Measurements from ENCODE around the gene DDX20. TPM values are rescaled to one million over a fixed set of nuclear protein-coding genes. Genes with fewer than 3 reads are reported as not detected.
A peak's percentile ranks its signal among the peaks of the same experiment; 100 is the strongest.

The DDX20 gene
- total RNA-seq, 1 donor from 2014 or later: 10.9 TPM

DNA sequence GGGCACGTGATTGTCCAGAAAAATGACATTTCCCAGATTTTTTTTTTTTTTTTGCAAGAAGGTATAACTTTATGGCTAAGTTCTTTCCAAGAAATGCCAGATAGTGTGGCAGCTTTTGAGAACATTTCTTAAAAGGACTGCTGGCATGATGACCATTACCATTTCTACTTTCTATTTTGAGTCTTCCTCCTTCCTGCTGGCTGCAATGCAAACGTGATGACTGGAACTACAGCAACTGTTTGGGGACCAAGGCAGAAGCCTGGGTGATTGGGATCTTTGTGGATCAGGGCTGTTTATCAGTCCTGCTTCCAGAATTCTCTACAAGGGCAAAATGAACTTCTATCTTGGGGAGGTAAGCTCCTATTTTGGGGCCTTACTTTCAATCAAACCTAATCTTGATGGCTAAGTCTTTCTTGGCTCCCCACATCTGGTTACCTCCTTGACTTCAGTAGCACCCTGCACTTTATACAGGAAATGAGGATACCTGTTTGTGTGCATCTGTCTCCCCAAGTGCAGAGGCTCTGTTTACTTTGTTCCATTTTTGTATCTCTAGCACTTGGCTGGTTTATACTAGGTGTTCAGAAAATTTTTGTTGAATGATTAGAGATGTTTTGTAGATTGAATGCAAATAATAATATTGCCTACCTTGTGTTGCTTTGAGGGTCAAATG is 3.7 kb upstream of the DDX20 start:
- no peaks in the 10 kb centered on the region for H3K36me3 ChIP-seq

DNA sequence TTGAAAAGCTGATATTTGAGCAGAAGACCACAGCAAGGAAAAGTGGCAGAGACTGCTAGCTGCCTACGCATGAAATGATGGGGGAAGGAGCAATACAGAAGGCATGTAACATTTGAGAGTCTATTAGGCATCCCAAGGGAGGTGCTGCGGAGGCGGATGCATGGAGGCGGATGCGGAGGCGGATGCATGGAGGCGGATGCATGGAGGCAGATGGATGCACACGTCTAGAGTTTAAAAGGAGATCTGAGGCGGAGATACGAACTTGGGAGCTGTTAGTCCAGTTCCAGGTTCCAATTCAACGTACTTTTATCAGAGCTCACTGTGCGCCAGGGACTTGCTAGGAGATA is 744 bp upstream of the DDX20 start:
- DNase-seq: peak; percentile 71
- H3K36me3 ChIP-seq: peaks cover 23% of the 10 kb centered on the region
- no peaks in the 10 kb centered on the region for H3K9me3 ChIP-seq
- intact Hi-C loops (cut with DNase I): loop anchor here (10.0 kb wide), 1 partner anchor 270 kb away; no protein-coding TSS in a partner anchor
- H3K27me3 ChIP-seq: no peaks in the 10 kb centered on the region
- TF ChIP-seq CTCF (IDR thresholded peaks at IDR 0.05): no peak
- H3K4me1 ChIP-seq: peaks cover 16% of the 10 kb centered on the region
- H3K27ac ChIP-seq: peak overlapping the region; percentile 94
- peak; percentile 3 for ATAC-seq
- peak overlapping the region; percentile 97 for H3K4me3 ChIP-seq

More for the DNA sequence above, 3.7 kb upstream of the DDX20 start:
- no peak overlapping the region for H3K4me3 ChIP-seq
- no peaks in the 10 kb centered on the region for H3K27me3 ChIP-seq
- peaks cover 7% of the 10 kb centered on the region for H3K4me1 ChIP-seq
- no peak overlapping the region for H3K27ac ChIP-seq
- no peaks in the 10 kb centered on the region for H3K9me3 ChIP-seq
- intact Hi-C loops (cut with DNase I): loop anchor here (10.0 kb wide), 1 partner anchor 267 kb away; no protein-coding TSS in a partner anchor
- no peak for TF ChIP-seq CTCF (IDR thresholded peaks at IDR 0.05)
- ATAC-seq (no peak), DNase-seq (no peak)

DNA sequence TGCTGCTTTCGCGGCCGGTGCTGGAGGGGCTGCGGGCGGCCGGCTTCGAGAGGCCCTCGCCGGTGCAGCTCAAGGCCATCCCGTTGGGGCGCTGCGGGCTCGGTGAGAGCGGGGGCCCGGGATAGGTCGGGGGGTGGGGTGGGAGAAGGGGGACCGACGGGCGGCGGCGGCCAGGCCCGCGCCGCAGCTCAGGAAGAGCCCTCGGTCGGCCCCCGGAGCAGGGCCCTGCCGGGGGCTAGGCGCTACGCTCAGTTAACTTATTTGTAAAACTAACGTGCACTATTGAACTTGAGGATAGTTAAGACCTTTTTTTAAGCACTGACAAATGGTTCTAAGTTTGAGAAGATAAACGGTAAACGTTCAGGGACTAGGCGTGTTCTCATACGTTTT is 418 bp downstream of the DDX20 start:
- ATAC-seq: peak; percentile 26
- Histone ChIP-seq H3K4me3 (peak overlapping the region; percentile 97), H3K9me3 (no peaks in the 10 kb centered on the region), H3K4me1 (peaks cover 16% of the 10 kb centered on the region), H3K27ac (peak overlapping the region; percentile 94), H3K27me3 (no peaks in the 10 kb centered on the region), H3K36me3 (peaks cover 34% of the 10 kb centered on the region)
- TF ChIP-seq CTCF (IDR thresholded peaks at IDR 0.05): no peak
- intact Hi-C loops (cut with DNase I): loop anchor here (10.0 kb wide), 1 partner anchor 271 kb away; no protein-coding TSS in a partner anchor
- DNase-seq: no peak

DNA sequence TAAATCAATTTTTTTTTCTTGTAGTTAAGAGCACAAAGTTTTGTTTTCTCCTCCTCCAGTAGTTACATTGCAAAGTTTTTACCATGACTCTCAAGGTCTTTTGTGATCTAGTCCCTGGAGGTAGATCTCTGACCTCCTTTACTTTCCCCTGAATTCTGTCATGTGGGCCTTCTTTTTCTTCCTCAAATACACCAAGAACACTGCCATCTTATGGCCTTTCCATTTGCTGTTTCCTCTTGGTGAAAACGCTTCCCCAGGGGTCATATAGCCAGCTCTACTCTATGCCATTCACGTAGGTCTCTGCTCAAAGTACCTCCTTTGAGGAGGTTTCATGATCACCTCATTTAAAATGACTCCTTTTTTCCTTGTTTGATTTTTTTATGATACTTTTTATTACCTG is 2.7 kb downstream of the DDX20 start:
- Histone ChIP-seq H3K4me1 (peaks cover 16% of the 10 kb centered on the region), H3K27me3 (no peaks in the 10 kb centered on the region), H3K4me3 (no peak overlapping the region), H3K9me3 (no peaks in the 10 kb centered on the region), H3K36me3 (peaks cover 57% of the 10 kb centered on the region), H3K27ac (no peak overlapping the region)
- TF ChIP-seq CTCF (IDR thresholded peaks at IDR 0.05): no peak
- DNase-seq: no peak
- ATAC-seq: no peak
- intact Hi-C loops (cut with DNase I): loop anchor here (10.0 kb wide), 1 partner anchor 274 kb away; no protein-coding TSS in a partner anchor

DNA sequence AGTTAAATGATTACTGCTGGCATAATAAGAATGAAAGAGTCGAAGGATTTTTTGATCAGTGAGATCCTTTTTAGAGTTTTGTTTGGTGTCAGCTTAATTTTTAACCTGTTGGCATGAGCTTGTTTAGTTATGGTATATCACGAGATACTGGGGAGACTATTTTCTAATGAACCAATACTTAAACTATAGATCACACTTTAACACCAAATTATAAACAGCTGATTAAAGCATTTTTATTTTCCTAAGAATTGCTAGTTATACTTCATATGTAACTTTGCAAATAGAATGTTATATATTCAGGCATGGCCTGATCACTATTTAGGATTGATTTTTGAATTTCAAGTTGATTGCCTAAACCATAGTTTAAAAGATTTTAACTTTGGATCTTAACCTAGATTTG is 6.0 kb downstream of the DDX20 start:
- no peak overlapping the region for H3K27ac ChIP-seq
- peaks cover 90% of the 10 kb centered on the region for H3K36me3 ChIP-seq
- H3K9me3 ChIP-seq: no peaks in the 10 kb centered on the region
- ATAC-seq: no peak
- no peak for TF ChIP-seq CTCF (IDR thresholded peaks at IDR 0.05)
- H3K4me1 ChIP-seq: peaks cover 12% of the 10 kb centered on the region
- DNase-seq: no peak
- no peak overlapping the region for H3K4me3 ChIP-seq
- no peaks in the 10 kb centered on the region for H3K27me3 ChIP-seq
- intact Hi-C loops (cut with DNase I): no loop called here

Measured in upper lobe of right lung (tissue), 1 donor.